Measurements from ENCODE around the gene IFNE.

DNA sequence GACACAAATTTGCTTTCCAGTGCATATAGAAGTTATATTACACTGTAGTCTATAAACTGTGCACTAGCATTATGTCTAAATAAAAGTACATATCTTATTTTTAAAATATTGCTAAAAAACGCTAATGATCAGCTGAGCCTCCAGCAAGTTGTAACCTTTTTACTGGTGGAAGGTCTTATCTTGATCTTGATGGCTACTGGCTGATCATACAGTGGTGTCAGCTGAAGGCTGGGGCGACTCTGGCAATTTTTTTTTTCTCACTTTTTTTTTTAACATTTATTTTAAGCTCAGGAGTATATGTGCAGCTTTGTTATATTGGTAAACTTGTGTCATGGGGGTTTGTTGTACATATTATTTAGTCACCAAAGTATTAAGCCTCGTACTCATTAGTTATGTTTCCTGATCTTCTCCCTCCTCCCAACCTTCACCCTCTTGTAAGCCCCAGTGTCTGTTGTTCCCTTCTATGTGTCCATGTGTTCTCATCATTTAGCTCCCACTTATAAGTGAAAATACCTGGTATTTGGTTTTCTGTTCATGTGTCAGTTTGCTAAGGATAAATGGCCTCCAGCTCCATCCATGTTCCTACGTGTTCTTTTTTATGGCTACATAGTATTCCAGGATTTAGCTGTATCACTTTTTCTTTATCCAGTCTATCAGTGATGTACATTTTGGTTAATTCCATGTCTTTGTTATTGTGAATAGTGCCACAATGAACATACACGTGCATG, 38.6 kb upstream of the IFNE start:
- no peak for TF ChIP-seq CTCF (IDR thresholded peaks at IDR 0.05)
- TF ChIP-seq EP300 (IDR thresholded peaks at IDR 0.05): no peak
- TF ChIP-seq POLR2A (IDR thresholded peaks at IDR 0.05): no peak
- no peak for TF ChIP-seq POLR2AphosphoS5 (IDR thresholded peaks at IDR 0.05)

All from stomach (tissue), 4 donors.